EH (cell line): ENCODE data around the gene RABAC1.
"Not testable (repeated sequence)": the region's sequence is repeated elsewhere in the genome, so short reads cannot be mapped to it uniquely, and the experiment has no call there.

Experiments used
- DNase-seq: peaks from one replicate; pipeline ENCODE4 v3.0.0-alpha.2; 2015; ENCODE audit warnings: low read depth

Gene RABAC1

GRCh38 chr19:41915776-41916414 is 43.2 kb downstream of the RABAC1 start:
- no peak for DNase-seq

GRCh38 chr19:41915021-41915775 is 43.9 kb downstream of the RABAC1 start:
- no peak for DNase-seq

- not testable (repeated sequence) for DNase-seq
These were observed 44.7 kb downstream of the RABAC1 start for GRCh38 chr19:41914424-41914834.

GRCh38 chr19:41913538-41914423 is 45.3 kb downstream of the RABAC1 start:
- DNase-seq, result no peak

- DNase-seq, result no peak
These were observed 46.1 kb downstream of the RABAC1 start for GRCh38 chr19:41912899-41913537.

GRCh38 chr19:41911889-41912731 is 47.0 kb downstream of the RABAC1 start:
- no peak for DNase-seq

- no peak for DNase-seq
These were observed 47.9 kb downstream of the RABAC1 start for GRCh38 chr19:41910992-41911888.

GRCh38 chr19:41910240-41910991 is 48.7 kb downstream of the RABAC1 start:
- DNase-seq, result no peak

GRCh38 chr19:41909706-41910105 is 49.4 kb downstream of the RABAC1 start:
- no peak for DNase-seq

GRCh38 chr19:41908724-41909464 is 50.2 kb downstream of the RABAC1 start:
- DNase-seq, result no peak

GRCh38 chr19:41907994-41908615 is 51.0 kb downstream of the RABAC1 start:
- no peak for DNase-seq

- no peak for DNase-seq
These were observed 52.0 kb downstream of the RABAC1 start for GRCh38 chr19:41906916-41907680.
